GM21717 (cell line): Measurements from ENCODE around the gene GPR4.

Experiments used
- ATAC-seq: cut with Tn5 transposase; IDR thresholded peaks from one replicate; pipeline ENCODE4 v1.9.1; 2021; ENCODE audit warnings: mild to moderate bottlenecking, moderate library complexity; ENCODE audit not compliant: unreplicated experiment

Gene GPR4

DNA sequence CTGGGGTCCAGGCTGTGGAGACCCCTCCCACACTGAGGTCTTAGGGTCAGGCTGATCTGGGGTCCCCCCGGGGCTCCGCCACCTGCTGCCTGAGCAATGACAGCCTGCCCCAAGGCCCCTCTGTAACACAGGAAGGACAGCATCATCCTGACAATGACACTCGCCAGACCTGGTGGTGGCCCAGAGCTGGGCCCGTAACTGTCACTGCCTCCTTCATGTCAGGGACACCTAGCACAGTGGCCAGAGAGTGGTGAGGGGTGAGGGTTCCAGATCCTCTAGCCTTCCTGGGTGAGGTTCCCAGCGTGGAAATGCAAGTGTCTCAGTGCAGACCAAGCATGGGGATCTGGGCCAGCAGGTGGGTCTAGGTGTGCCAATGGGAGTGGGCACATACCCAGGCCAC, 45.2 kb downstream of the GPR4 start:
- ATAC-seq: no peak

DNA sequence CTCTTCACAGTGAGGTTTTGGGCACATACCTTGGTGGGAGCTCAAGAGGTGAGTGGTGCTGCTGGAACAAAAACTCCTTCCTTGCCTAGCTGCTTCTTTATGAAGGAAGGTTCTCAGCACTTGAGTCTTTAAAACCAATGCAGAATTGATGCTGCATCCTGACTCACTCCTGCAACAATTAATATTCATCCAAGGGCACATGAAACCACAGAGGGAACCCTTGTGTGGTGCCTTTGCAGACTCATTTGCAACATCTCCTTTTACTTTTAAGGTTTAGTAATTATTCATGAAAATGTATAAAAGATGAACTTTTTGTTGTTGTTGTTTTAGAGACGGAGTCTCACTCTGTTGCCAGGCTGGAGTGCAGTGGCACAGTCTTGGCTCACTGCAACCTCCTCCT, 47.5 kb downstream of the GPR4 start:
- no peak for ATAC-seq

DNA sequence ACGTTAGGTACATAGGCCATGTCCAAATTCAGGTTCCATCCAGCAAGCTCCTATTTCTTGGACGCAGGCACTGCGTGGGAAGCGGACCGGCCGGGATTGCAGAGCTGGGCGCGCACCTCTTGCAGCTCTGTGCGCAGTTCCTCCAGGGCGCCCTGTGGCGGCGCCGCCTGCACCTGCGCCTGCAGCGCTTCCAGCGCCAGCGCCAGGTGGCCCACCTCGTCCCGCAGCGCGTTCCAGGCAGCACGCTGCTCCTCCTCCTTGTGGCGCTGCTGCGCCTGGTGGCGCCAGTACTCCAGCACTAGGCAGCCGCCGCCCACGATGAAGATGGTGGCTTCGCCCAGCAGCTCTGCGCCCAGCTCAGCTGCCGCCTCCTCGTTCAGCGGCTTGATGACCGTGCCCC, 48.5 kb downstream of the GPR4 start:
- no peak for ATAC-seq

DNA sequence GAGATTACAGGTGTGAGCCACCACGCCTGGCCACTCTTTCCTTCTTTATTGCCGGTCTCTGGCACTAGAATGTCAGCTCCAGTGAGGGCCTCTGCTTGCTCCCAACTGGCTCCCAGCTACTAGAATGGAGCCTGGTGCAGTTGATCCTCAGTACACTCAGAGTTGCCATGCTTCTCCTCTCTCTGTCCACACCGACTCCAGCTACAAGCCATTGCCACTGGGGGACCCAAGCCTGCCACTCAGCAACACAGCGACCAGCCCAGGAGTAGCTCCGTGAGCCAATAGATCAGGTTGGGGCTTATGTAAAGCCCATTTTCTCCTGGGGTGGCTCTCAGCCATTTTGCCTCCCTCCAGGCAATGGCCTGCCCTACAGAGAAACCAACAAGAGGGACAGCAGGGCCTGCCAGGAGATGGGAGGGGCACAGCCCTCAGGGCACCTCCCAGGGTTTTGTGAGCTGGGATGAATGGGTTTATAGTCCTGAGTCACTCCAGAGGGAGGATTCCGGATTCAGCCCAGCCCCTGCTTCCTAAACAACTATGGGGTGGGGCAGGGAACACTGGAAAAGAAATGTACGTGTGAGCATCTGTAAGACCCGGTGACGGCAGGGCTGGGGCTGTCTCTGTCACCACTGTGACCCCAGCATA, 53.9 kb downstream of the GPR4 start:
- no peak for ATAC-seq

DNA sequence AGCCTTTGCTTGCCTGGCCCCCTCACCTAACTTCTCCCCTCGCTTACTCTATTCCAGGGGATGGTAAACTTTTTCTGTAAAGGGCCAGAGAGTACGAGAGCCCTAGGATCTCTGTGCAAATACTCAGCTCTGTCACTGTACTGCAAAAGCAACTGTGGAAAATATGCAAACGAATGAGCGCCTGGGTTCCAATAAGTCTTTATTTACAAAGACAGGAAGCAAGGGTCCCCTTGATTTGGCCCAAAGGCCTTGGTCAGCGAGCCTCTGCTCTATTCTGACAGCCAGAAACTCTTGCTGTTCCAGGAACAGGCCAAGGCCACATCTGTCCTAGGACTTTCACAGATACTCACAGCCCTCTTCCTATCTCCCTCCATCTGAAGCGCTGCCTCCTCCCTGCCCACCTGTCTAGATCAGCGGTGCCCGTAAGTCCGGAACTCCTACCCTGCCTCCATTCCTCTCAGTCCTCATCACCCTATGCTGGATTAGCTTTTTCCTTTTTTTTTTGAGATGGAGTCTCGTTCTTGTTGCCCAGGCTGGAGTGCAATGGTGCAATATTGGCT, 54.7 kb downstream of the GPR4 start:
- ATAC-seq: no peak

DNA sequence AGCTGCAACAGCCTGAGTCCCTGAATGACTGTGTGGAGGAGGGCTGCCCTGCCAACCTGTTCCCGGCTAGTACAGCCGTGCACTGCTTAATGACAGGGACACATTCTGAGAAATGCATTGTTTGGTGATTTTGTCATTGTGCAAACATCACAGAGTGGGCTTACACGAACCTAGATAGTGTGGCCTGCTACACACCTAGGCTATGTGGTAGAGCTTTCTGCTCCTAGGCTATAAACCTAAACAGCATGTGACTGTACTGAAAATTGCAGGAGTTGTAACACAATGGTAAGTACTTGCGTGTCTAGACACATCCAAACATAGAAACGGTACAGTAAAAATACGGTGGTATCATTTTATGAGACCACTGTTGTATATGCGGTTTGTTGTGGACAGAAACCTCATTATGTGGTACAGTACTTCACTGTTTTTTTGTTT, 59.8 kb downstream of the GPR4 start:
- ATAC-seq: no peak
